H1 (cell line): Measurements from ENCODE around the gene MMP24OS.

Experiments
- CHD2 ChIP-seq: IDR thresholded peaks from 2 replicates; pipeline ENCODE4 v1.6.1; 2012; ENCODE audit warnings: low read length, improper control_type of control experiment
- GABPA ChIP-seq: IDR thresholded peaks from 2 replicates; pipeline ENCODE4 v1.6.1; 2011; ENCODE audit warnings: mild to moderate bottlenecking, low read length, moderate library complexity, borderline replicate concordance; ENCODE audit not compliant: insufficient read depth
- RAD21 ChIP-seq, 2 experiments: IDR thresholded peaks in 1 of 2; conservative IDR thresholded peaks in 1 of 2; 2 replicates each; pipeline ENCODE4 v1.6.1; 2011; ENCODE audit warnings: low read depth in 2 of 2, low read length in 2 of 2, improper control_type of control experiment in 1 of 2, inconsistent platforms in 1 of 2, mild to moderate bottlenecking in 1 of 2, moderate library complexity in 1 of 2

DNA sequence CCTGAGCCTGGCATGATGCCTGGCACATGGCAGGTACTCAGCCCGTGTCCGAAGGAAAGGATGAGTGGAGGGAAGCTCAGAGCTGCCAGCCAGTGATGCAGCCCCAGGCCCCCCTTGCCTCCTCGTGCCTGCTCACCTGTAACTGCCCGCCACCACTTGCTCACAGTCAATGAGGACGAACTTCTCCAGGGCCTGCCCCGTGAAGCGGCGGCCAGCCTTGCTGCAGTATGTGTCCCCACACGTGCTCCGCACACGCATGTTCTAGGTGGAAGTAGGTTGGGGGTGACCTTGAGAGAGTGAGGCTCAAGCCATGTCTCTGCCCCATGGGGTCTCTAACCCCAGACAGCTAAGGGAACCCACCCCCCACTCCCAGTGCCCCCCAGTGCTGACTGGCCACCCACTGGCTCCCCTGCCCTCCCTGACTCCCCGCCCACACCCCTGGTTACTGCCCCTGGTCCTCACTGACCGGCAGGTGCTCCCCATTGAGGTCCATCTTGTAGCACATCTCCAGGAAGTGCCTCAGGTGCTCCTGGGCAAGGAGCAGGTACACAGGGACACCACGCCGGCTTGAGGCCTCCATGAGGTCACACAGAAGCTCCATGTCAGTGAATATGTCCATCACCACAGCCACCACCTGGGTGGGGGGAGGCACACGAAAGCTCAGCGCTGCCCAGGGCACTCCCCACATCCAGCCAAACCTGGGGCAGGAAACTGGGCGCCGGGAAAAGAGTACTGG is 10.6 kb upstream of the MMP24OS start:
- TF ChIP-seq RAD21 (IDR thresholded peaks at IDR 0.05 in 1 of 2, conservative IDR thresholded peaks at IDR 0.05 in 1 of 2; ENCODE audit: low read depth in 2 of 2, low read length in 2 of 2) (no peak), CHD2 (no peak), GABPA (no peak)
